ENCODE data around the gene SFRP4. TPM values are rescaled to one million over a fixed set of nuclear protein-coding genes. Genes with fewer than 3 reads are reported as not detected.
A peak's percentile ranks its signal among the peaks of the same experiment; 100 is the strongest.

Gene SFRP4
- total and polyA plus RNA-seq, 9 of the 15 experiments (the other 6 are each of a cell fraction or from before 2014, with no cell fraction given) = not detected

DNA sequence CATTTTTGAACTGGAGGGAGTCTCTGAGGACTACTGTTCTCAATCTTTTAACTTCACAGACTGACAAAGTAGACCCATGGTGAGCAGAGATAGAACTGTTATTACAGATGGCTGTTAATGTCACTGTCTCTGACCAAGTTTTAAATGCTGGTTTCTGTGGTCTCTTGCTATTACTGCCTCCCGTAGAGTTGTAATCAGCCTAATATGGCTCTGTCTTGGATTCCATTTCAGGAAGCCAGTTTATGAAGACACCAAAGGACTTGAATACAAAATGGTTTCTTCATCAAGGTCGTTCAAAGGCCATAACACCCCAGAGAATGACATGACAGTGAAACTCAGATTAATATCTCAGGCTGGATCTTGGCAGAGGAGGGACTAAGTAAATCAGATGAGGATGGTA lies 3.9 kb downstream of the SFRP4 start (continued):
- TF ChIP-seq, protein P1, sequence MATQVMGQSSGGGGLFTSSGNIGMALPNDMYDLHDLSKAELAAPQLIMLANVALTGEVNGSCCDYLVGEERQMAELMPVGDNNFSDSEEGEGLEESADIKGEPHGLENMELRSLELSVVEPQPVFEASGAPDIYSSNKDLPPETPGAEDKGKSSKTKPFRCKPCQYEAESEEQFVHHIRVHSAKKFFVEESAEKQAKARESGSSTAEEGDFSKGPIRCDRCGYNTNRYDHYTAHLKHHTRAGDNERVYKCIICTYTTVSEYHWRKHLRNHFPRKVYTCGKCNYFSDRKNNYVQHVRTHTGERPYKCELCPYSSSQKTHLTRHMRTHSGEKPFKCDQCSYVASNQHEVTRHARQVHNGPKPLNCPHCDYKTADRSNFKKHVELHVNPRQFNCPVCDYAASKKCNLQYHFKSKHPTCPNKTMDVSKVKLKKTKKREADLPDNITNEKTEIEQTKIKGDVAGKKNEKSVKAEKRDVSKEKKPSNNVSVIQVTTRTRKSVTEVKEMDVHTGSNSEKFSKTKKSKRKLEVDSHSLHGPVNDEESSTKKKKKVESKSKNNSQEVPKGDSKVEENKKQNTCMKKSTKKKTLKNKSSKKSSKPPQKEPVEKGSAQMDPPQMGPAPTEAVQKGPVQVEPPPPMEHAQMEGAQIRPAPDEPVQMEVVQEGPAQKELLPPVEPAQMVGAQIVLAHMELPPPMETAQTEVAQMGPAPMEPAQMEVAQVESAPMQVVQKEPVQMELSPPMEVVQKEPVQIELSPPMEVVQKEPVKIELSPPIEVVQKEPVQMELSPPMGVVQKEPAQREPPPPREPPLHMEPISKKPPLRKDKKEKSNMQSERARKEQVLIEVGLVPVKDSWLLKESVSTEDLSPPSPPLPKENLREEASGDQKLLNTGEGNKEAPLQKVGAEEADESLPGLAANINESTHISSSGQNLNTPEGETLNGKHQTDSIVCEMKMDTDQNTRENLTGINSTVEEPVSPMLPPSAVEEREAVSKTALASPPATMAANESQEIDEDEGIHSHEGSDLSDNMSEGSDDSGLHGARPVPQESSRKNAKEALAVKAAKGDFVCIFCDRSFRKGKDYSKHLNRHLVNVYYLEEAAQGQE (IDR thresholded peaks at IDR 0.05; ENCODE audit: borderline replicate concordance) = no peak
- TF ChIP-seq, protein P1 (CRISPR knock-in tag; IDR thresholded peaks at IDR 0.05; ENCODE audit: low read depth) = no peak
- TF ChIP-seq, protein P2, sequence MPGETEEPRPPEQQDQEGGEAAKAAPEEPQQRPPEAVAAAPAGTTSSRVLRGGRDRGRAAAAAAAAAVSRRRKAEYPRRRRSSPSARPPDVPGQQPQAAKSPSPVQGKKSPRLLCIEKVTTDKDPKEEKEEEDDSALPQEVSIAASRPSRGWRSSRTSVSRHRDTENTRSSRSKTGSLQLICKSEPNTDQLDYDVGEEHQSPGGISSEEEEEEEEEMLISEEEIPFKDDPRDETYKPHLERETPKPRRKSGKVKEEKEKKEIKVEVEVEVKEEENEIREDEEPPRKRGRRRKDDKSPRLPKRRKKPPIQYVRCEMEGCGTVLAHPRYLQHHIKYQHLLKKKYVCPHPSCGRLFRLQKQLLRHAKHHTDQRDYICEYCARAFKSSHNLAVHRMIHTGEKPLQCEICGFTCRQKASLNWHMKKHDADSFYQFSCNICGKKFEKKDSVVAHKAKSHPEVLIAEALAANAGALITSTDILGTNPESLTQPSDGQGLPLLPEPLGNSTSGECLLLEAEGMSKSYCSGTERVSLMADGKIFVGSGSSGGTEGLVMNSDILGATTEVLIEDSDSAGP (CRISPR knock-in tag; IDR thresholded peaks at IDR 0.05) = no peak
- TF ChIP-seq ZNF668 (CRISPR knock-in tag; IDR thresholded peaks at IDR 0.05) (no peak), SNRNP70 (optimal IDR thresholded peaks at IDR 0.05; ENCODE audit: low read depth, low read length) (no peak), BRF1 (IDR thresholded peaks at IDR 0.05; ENCODE audit: borderline replicate concordance, extremely low read depth, insufficient read length) (no peak), YY1 (IDR thresholded peaks at IDR 0.05; ENCODE audit: borderline replicate concordance in 1 of 3, control insufficient read depth in 1 of 3, extremely low read depth in 1 of 3, insufficient read depth in 3 of 3, insufficient read length in 1 of 3, insufficient replicate concordance in 2 of 3, low read depth in 1 of 3, low read length in 2 of 3) (peak in 1 of 3 experiments; percentile 76), MAFK (IDR thresholded peaks at IDR 0.05; ENCODE audit: low read length) (no peak), MAFF (IDR thresholded peaks at IDR 0.05; ENCODE audit: low read length) (no peak), DMBX1 (CRISPR knock-in tag; IDR thresholded peaks at IDR 0.05; ENCODE audit: borderline replicate concordance) (no peak), CCAR2 (IDR thresholded peaks at IDR 0.05; ENCODE audit: low read depth, low read length) (no peak), SRF (CRISPR knock-in tag; IDR thresholded peaks at IDR 0.05) (no peak)
- TF ChIP-seq, protein P3, sequence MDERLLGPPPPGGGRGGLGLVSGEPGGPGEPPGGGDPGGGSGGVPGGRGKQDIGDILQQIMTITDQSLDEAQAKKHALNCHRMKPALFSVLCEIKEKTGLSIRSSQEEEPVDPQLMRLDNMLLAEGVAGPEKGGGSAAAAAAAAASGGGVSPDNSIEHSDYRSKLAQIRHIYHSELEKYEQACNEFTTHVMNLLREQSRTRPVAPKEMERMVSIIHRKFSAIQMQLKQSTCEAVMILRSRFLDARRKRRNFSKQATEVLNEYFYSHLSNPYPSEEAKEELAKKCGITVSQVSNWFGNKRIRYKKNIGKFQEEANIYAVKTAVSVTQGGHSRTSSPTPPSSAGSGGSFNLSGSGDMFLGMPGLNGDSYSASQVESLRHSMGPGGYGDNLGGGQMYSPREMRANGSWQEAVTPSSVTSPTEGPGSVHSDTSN (CRISPR knock-in tag; IDR thresholded peaks at IDR 0.05; ENCODE audit: low read depth) = no peak
- TF ChIP-seq, protein P3 (tag; conservative IDR thresholded peaks at IDR 0.05; ENCODE audit: low read depth) = 0 out of 2 replicates have a peak, but pooled peaks have one; percentile 39
- TF ChIP-seq, protein P4, sequence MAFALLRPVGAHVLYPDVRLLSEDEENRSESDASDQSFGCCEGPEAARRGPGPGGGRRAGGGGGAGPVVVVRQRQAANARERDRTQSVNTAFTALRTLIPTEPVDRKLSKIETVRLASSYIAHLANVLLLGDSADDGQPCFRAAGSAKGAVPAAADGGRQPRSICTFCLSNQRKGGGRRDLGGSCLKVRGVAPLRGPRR (CRISPR knock-in tag; IDR thresholded peaks at IDR 0.05) = no peak
